ENCODE results near the gene FN3KRP.
"Not testable (repeated sequence)": the region's sequence is repeated elsewhere in the genome, so short reads cannot be mapped to it uniquely, and the experiment has no call there.

Gene FN3KRP

DNA sequence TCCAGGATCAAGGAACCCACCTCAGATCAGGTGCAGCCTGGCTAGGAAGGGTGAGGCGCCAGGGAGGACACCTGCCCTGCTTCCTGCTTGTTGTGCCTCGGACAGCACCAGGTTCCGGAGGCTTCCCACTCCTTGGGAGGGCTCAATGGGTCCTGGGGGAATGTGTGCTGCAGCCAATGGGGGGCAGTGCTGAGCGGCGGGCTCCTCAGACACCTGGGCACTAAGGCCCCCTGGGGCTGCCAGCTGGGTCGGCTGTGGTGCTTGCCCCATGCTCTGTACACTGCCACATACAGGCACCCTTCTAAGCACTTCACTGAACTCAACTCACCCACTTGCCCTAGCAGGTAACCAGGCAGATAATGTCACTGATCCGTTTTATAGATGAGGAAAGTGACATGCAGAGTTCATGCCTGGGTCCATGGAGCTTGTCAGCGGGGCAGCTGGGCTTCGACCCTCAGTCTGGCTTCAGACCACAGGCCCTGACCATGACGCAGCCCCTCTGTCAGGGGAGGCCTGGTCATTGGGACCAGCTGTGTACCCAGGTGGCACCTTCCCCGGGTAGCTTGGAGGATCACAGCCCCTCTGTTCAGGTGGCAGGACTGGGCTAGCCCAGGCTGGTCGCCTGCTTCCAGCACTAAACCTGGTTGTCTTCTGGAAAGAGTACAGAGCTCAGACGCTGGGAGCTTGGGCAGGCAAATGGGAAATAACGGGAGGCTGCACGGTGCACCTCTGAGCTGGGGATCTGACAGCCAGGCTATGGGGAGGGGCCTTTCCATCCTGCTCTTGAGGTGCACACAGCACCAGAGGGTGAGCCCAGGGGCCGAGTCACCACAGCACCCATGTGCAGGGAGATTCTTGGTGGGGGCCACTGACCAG lies 27.1 kb downstream of the FN3KRP start:
- DNase-seq (ENCODE audit: low read depth in 2 of 2) = no peak

DNA sequence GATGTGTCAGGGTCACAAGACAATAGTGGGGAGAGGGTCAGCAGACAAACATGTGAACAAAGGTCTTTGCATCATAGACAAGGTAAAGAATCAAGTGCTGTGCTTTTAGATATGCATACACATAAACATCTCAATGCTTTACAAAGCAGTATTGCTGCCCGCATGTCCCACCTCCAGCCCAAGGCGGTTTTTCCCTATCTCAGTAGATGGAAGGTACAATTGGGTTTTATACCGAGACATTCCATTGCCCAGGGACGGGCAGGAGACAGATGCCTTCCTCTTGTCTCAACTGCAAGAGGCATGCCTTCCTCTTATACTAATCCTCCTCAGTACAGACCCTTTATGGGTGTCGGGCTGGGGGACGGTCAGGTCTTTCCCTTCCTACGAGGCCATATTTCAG lies 28.2 kb downstream of the FN3KRP start:
- not testable (repeated sequence) for DNase-seq (ENCODE audit: low read depth in 2 of 2)

DNA sequence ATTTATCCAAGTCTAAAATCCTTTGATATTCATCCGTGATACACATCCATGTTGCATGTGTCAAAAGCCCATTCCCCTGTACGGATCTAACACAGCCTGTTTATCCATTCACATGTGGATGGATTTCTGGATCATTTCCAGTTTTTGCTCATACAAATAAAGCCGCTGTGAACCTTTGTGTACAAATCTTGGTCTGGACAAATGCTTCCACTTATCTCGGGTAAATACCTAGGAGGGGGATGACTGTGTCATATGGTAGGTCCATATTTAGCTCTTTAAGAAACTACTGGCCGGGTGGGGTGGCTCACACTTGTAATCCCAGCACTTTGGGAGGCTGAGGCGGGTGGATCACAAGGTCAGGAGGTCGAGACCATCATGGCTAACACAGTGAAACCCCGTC lies 29.0 kb downstream of the FN3KRP start:
- no peak for DNase-seq (ENCODE audit: low read depth in 2 of 2)

GRCh38 chr17:82748756-82749155 lies 32.2 kb downstream of the FN3KRP start:
- no peak for DNase-seq (ENCODE audit: low read depth in 2 of 2)

GRCh38 chr17:82750241-82750908 lies 33.9 kb downstream of the FN3KRP start:
- no peak for DNase-seq (ENCODE audit: low read depth in 2 of 2)

DNA sequence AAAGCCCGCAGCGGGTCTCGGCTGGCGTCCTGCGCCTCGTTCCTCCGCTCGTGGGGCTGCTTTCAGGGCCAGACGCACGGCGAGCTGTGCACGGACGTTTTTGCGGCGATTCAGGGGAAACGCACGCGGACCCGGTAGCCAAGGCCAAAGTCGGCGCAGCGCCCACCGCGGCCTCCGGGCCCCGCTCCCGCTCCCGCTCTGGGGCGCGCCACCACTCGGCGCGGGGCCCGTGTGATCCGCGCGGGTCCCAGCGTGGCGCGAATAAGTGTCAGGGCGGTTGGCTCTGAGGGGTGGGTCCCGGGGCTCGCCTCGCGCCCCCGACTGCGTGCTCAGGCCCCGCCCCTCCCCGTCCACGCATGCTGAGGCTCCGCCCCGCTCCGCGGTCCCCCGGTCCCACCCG lies 34.7 kb downstream of the FN3KRP start:
- no peak for DNase-seq (ENCODE audit: low read depth in 2 of 2)

DNA sequence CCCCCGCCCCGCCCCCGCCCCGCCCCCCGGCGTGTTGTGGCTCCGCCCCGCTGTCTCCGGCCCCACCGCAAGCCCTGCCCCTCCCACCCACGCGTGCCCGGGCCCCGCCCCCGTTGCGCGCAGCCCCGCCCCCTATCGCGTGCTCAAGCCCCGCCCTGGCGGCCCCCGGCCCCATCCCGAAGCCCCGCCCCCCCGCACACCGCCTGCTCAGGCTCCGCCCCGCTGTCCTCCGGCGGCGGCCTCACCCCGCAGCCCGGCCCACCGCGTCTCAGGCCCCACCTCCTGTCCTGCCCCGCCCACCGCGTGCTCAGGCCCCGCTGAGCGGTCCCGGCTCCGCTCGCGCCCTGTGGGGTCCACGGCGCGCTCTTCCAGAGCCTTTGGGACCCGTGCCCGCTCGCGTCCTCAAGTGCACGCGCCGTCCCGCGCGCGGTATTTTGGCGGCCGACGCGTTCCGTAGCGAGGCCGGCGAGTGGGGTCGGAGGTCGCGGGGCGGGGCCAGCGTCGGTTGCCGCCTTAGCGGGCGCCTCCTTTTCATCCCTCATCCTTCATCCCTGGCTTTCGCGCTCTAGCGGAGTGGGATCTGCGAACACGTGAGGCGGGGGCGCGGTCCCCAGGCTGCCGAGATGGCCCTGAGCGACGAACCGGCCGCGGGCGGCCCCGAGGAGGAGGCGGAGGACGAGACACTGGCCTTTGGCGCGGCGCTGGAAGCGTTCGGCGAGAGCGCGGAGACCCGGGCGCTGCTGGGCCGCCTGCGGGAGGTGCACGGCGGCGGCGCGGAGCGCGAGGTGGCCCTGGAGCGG lies 35.3 kb downstream of the FN3KRP start, which contains the start of gene TBCD:
TBCD (plus strand) TSS at position 495 of the 800 bp plus-strand sequence; CDS start at position 624, 129 bp downstream.
- peak; percentile 77 to 78 for DNase-seq (ENCODE audit: low read depth in 2 of 2)

DNA sequence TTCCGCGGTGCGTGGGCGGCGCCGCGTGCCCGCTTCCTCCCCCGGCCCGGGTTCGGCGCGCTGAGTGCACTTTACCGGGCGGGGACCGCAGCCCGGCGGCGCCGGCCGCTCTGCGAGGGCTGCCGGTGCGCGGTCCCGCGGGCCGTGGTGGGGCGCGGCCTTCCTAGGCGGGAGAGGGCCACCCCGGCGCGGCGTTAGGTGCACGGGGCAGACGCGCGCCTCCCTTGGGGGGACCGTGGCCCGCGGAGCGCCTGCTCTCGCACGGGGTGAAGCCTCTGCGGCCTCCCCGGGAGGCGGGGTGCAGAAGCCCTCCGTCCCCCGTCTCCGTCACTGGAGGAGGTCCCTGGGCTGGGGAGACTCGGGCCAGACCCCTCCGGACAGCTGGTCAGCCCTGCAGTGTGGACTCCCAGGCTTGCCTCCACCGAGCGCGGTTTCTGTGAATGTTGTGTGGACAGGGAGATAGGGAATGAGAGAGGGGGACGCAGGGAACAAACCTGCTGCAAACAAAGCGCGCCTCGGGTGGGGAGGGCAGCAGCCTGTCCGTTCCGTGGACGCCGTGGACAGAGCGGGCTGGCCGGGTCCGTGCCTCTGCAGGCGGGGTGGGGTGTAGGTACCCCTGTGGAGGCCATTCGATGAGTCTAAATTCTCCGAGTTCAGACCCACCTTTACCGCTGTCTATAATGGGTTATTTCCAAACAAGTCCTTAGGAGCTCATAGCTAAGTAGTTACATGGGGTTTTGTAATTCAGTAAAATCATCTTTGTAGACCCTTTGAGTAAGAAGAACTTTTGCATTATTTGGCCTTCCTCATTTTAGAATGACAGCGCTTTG lies 36.1 kb downstream of the FN3KRP start:
- DNase-seq (ENCODE audit: low read depth in 2 of 2) = peak in 1 of 2 donors; percentile 19

GRCh38 chr17:82753201-82753464 lies 36.6 kb downstream of the FN3KRP start:
- DNase-seq (ENCODE audit: low read depth in 2 of 2) = no peak

DNA sequence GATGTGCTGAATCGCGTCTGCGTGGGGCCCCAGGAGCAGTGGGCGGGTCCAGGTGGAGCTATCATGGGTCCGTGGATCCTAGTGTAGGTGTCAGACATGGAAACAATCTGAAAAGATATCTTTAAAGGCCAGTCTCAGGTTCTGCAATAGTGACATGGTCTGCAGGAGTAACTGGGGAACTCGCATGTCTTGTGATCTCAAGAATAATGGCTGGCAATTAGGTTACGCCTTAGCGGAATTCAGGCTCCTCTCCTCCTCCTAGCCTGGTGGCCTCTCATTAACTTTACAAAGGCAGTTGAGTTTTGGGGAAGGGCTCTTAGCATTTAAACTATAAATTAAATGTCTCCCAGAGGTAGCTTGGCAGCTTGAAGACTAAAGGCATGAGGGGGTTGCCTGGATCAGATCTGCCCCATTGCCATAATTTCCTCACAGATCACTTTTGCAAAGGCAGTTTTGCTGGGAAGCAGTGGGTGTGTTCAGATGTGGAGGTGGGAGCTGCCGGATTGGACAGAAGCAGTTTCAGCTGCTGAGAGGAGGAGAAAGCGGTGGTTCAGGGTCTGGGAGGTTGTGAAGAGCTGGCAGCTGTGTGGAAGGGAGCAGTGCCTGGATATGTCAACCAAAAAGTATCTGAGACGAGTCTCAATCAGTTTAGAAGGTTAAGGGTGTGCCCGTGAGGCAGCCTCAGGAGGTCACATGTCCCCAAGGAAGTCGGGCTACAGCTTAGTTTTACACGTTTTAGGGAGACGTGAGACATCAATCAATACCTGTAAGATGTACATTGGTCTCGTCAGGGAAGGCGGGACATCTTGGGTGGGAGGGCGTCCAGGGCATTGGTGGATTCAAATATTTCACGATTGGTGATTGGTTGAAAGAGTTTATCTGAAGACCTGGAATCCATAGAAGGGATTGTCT lies 38.0 kb downstream of the FN3KRP start:
- no peak for DNase-seq (ENCODE audit: low read depth in 2 of 2)

DNA sequence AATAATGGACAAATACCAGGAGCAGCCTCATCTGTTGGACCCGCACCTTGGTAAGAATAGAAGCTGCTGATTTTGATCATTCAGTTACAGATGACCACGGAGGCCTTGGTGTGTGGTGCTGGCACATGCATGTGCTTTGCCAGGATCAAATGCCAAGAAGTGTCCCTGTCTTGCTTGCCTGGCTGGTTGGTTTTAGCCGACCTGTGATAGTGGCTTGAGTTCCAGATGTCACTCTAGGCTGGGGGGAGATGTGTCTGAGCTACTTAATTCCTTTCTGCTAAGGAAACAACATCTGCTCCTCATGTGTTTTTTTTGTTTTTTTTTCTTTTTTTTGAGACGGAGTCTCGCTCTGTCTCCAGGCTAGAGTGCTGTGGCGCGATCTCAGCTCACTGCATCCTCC lies 39.7 kb downstream of the FN3KRP start:
- DNase-seq (ENCODE audit: low read depth in 2 of 2) = no peak

DNA sequence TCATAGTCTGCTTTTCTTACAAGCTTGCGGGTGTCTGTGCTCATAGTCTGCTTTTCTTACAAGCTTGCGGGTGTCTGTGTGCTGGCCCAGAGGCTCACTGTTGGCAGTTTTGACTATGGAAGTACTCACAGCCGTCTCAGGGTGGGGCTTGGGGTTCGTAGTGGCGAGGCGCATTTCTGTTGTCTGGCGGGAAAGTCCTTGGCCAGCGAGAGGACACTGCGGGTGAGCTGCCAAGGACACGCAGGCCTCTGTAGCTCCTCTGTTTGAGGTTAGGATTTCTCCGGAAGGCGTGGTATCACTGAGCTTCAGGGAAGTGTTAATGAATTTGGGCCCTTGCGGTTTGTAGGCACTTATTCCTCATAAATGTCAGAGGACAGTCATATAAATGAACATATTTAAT lies 48.9 kb downstream of the FN3KRP start:
- DNase-seq (ENCODE audit: low read depth in 2 of 2) = no peak

- DNase-seq (ENCODE audit: low read depth in 2 of 2) = no peak
Observed at GRCh38 chr17:82767041-82767754, 50.7 kb downstream of the FN3KRP start.

- DNase-seq (ENCODE audit: low read depth in 2 of 2) = no peak
Observed at GRCh38 chr17:82769041-82769440, 52.5 kb downstream of the FN3KRP start.

DNA sequence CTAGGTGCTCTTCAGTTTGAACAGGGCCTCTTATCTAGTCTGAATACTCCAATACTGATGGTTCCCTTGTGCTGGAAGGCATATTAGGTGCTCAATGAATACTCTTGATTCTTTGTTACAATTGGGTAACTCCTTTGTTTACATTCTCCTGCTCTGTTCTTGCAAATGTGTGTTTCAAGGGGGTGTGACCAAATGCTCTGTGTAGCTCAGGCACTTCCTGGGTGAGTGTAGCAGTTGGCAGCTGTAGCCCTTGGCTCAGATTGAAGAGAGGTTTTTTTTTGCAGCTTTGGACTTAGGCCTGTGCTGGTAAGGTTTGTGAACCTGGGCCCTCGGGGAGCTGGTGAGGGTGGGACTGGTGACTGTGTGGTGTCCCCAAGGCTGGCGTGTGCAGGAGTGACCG lies 55.5 kb downstream of the FN3KRP start:
- DNase-seq (ENCODE audit: low read depth in 2 of 2) = no peak

GRCh38 chr17:82774456-82774855 lies 58.0 kb downstream of the FN3KRP start:
- not testable (repeated sequence) for DNase-seq (ENCODE audit: low read depth in 2 of 2)

- DNase-seq (ENCODE audit: low read depth in 2 of 2) = no peak
Observed at GRCh38 chr17:82775001-82775823, 58.7 kb downstream of the FN3KRP start.

DNA sequence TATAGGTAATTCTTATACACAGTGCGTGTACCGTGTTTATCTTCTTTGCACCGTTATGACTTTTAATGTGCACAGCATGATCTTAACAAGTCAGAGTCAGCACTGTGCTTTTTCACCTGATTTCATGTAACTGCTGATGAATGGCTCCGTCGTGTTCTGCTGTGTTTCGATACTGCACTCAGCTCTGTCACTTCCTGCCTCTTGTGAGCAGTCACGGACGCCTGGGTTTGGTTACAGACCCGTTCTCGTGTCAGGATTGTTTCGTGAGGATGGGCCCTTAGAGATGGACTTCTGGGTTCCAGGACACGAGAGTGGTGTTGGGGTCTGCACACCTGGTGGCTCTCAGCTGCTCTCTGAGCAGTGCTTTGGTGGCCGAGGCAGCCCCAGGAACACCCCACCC lies 59.9 kb downstream of the FN3KRP start:
- DNase-seq (ENCODE audit: low read depth in 2 of 2) = no peak
